NOMO-1 treated with DMSO at 0.1 percent for 48 hours (cell line): ENCODE data around the gene CBR3.
"Not testable (repeated sequence)": the region's sequence is repeated elsewhere in the genome, so short reads cannot be mapped to it uniquely, and the experiment has no call there.

ENCODE experiments used
- DNase-seq: peaks from one replicate; lab custom pipeline; 2025; ENCODE audit not compliant: unreplicated experiment; lab: John Stamatoyannopoulos, UW

Gene CBR3

GRCh38 chr21:36134803-36135390, at the start of gene CBR3:
CBR3 (plus strand) TSS chr21:36135079; CDS start chr21:36135193, 114 bp downstream.
- DNase-seq, result peak; percentile 34

DNA sequence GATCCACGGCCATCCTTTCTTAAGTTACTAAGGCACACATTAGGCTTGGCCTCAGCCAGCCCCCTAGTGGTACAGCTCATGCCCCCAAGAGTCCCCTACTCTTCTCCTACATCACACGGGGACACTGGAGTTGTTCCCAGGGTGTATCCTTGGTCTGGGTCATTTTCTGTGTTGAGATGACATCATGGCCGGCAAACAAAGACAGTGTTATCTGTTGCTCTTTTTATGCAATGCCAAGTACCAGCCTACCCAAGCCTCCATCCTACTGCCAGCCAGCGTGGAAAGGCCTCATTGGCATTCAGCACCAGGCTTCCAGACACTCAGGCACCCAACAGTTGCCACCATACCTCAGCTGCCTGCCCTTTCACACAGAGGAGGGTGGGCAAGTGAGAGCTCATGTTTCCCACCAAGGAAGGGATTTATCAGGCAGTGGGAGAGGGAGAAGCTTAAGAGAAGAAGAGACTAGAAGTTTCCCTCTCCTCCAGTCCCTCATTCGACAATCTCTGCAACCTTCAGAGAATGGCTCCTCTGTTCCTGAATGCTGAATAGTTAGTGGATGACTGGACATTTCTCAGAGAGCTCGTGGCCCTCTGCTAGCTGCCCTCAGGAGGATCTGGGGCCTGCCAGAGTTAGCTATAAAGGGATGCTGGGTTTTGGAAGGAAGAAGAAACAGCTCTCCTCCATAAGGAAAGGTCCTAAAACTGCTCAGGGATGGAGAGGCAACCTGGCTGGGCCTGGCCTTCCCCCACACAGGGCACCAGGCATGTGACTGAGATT, 47.3 kb upstream of the CBR3 start:
- DNase-seq, result no peak

GRCh38 chr21:36089946-36090345, 44.9 kb upstream of the CBR3 start:
- no peak for DNase-seq

GRCh38 chr21:36092681-36093080, 42.2 kb upstream of the CBR3 start:
- DNase-seq, result no peak

DNA sequence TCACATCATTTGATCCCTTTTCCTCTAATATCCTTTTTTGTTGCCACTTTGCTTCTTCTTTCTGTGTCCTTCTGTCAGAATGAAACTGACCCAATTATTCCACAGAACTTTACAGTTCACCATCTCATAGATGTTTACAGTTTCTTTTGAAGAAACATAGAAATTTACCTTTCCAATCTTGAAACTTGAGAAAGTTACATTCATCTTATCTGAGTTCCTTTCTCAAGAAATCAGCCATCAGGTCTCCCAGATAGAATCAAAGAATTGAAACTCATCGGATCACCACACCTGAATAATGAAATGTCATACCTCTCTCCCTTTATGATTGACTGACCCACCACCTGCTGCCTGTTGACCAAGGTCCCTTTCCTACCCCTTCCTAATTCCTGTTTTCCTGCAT, 41.4 kb upstream of the CBR3 start:
- DNase-seq, result no peak

GRCh38 chr21:36096398-36097290, 38.2 kb upstream of the CBR3 start:
- no peak for DNase-seq

DNA sequence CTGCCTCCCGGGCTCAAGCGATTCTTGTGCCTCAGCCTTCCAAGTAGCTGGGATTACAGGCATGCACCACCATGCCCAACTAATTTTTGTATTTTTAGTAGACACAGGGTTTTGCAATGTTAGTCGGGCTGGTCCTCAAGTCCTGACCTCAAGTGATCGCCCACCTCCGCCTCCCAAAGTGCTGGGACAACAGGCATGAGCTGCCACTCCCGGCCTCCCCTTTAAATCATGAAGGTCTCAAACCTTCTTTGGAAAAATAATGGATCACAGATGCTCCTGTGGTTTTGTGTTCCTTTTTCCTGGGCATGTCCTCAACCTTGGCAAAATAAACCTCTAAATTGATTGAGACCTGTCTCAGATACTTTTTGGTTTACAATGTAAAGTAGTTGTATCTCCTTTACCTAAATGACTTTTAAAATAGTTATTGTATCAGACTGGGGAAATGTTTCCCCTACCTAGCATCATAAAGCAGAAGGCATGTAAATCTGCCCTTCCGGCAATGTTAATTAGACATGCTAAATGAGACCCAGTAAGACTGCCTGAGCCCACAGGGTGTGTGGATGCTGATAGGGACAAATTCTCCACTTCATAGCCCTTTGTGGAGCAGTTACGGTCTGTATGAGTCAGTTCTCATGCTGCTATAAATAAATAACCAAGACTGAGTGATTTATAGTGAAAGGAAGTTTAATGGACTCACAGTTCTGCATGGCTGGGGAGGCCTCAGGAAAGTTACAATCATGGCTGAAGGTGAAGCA, 37.3 kb upstream of the CBR3 start:
- DNase-seq, result peak; percentile 99

- DNase-seq, result no peak
Measured at GRCh38 chr21:36098182-36098532, 36.7 kb upstream of the CBR3 start.

DNA sequence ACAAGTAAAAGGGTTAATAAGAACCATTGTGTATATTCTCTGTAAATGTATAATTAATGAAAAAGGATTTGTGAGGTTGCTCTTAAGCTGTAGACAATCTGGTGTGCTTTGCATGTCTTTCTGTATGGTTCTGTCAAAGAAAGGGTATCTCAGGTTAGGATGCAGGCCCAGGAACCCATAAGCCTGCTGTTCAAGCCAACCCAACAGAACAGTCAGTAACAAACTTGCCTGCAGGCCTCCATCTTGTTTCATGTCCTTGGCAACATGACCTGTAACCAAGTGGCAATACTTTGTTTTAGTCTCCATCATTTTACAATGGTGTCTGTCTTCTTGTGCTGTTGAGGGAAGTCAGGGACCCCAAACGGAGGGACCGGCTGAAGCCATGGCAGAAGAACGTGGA, 35.9 kb upstream of the CBR3 start:
- no peak for DNase-seq

DNA sequence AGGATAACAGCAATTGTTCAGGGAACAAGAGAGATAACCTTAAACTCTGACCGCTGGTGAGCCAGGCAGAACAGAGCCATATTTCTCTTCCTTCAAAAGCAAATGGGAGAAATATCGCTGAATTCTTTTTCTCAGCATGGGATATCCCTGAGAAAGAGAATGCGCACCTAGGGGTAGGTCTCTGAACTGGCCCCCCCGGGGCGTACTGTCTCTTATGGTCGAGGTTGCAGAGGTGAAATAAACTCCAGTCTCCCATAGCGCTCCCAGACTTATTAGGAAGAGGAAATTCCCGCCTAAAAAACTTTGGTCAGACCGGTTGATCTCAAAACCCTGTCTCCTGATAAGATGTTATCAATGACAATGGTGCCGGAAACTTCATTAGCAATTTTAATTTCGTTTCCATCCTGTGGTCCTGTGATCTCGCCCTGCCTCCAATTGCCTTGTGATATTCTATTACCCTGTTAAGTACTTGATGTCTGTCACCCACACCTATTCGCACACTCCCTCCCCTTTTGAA, 35.1 kb upstream of the CBR3 start:
- not testable (repeated sequence) for DNase-seq

DNA sequence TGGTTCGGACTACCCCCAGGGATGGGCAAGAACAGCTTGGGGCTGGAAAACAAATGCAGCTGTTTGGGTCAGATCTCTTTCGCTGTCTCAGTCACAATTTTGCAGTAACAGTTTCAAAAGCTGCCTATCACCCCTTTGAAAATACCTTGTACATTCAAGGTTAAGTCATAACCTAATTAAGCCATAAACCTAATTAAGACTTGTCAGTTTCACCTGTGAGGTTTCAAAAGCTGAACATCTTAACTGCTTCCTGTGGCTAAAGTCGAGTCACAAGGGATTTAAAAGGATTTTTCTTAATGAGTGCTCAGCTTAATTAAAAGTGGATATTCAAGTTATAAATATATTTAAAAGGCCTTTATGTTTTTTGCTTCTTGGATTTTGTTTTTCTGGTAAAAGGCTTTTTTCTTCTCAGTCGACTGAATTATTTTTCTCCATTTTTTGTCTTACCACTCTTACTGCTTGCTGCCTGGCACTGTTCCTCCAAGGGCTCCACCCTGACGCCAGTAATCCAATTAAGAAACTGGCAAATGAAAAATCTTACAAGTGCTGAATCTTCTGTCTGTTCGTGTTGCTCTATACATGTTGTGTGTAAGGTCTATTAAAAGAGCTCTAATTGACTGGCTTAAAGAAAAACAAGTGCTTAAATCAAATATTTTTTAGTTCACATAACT, 33.8 kb upstream of the CBR3 start:
- no peak for DNase-seq

DNA sequence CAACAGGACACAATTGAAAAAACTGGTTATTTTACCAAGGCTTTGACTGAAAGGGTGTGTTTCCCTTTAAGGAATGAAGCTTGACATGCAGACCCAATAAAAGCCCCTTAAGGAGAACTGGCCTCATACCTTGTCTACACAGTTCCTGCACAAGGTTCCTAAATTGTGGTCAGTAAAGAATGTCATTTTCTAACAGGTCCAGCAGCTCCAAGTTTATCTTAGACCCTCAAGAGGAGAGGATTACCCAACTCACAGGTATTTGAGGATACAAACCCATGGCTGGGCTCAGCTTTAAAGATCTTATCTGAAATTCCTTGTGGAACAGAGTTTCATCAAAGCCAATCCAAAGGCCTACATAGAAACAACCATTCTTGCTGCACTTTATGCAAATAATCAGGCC, 31.4 kb upstream of the CBR3 start:
- no peak for DNase-seq

- DNase-seq, result peak; percentile 58
Measured at GRCh38 chr21:36104317-36105300, 30.3 kb upstream of the CBR3 start.

DNA sequence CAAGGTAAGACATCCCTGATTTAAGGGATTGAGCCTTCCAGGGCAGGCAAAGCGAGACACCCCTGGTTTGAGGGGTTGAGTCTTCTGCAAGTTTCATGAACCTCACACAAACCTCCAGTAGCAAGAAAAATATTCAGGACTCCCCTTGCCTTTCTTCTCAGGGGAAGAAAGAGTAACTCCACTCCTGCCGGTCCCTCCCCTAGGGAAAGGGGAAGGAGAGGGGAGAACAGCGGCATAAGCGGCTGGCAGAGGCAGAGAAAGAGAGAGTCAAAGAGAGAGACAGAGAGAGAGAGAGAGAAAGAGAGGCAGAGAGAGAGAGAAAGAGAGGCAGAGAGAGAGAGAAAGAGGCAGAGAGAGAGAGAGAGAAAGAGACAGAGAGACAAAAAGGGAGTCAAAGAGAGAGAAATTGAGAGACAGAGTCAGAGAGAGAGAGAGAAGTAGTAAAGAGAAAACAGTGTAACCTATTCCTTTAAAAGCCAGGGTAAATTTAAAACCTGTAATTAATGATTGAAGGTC, 29.5 kb upstream of the CBR3 start:
- no peak for DNase-seq

GRCh38 chr21:36109868-36110267, 25.0 kb upstream of the CBR3 start:
- no peak for DNase-seq

DNA sequence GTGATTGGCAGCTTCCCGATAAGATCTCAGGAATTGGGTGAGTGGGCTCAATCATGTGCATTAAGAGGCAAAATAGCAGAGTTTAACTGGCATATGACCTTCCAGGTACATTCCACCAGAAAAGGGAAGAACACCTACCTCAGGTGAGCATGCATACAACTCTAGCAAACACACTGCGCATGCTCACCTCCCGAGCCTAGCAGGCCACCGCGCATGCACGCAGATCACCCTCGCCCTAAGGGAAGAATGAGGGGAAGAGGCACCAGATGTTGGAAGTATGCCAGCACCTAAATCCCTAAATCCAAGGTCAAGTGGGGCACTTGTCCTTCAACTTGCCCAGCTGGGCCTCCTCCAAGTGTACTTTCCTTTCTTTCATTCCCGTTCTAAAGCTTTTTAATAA, 23.6 kb upstream of the CBR3 start:
- no peak for DNase-seq

GRCh38 chr21:36113647-36114428, 21.0 kb upstream of the CBR3 start:
- DNase-seq, result peak; percentile 29

- peak; percentile 39 for DNase-seq
Measured at GRCh38 chr21:36115138-36115730, 19.6 kb upstream of the CBR3 start.
